IgD-negative memory B cell (primary cell): Measurements from ENCODE around the gene BLMH. TPM values are rescaled to one million over a fixed set of nuclear protein-coding genes. Genes with fewer than 3 reads are reported as not detected.

ENCODE experiments used
- H3K27ac Mint-ChIP-seq, 3 donors: one replicate each; pipeline ENCODE4 v1.8.0; 2020 to 2022; ENCODE audit warnings: mild to moderate bottlenecking in 3 of 3, mixed read lengths in 3 of 3, moderate library complexity in 1 of 3
- H3K27me3 Mint-ChIP-seq: one replicate; pipeline ENCODE4 v1.8.0; 2021; ENCODE audit warnings: mixed read lengths
- H3K36me3 Mint-ChIP-seq: one replicate; pipeline ENCODE4 v1.8.0; 2020; ENCODE audit warnings: mild to moderate bottlenecking, mixed read lengths
- H3K4me1 Mint-ChIP-seq, 3 donors: one replicate each; pipeline ENCODE4 v1.8.0; 2020 to 2022; ENCODE audit warnings: mixed read lengths in 3 of 3, mild to moderate bottlenecking in 1 of 3
- H3K4me3 Mint-ChIP-seq, 4 donors: one replicate each; pipeline ENCODE4 v1.8.0; 2020 to 2022; ENCODE audit warnings: mild to moderate bottlenecking in 4 of 4, mixed read lengths in 4 of 4, moderate library complexity in 3 of 4
- H3K9me3 Mint-ChIP-seq, 3 donors: one replicate each; pipeline ENCODE4 v1.8.0; 2020 to 2021; ENCODE audit warnings: mixed read lengths in 3 of 3, mild to moderate bottlenecking in 1 of 3
- polyA plus RNA-seq: library from polyadenylated mRNA; unstranded; fragments of 300-500 nt; fragmentation: Illumina TruSeq; gene quantifications from one replicate; pipeline ENCODE4 v1.2.3, GENCODE V29; 2021

The BLMH gene
- polyA plus RNA-seq, 1 donor from 2014 or later, result 7.0 TPM

GRCh38 chr17:30248786-30249185 lies 43.0 kb downstream of the BLMH start:
- no peaks in the 10 kb centered on the region for H3K4me1 Mint-ChIP-seq
- H3K27ac Mint-ChIP-seq, result no peak overlapping the region
- H3K4me3 Mint-ChIP-seq, result no peak overlapping the region
- no peaks in the 10 kb centered on the region for H3K9me3 Mint-ChIP-seq
- H3K27me3 Mint-ChIP-seq, result no peaks in the 10 kb centered on the region
- H3K36me3 Mint-ChIP-seq, result peaks cover 20% of the 10 kb centered on the region

GRCh38 chr17:30246460-30246859 lies 45.3 kb downstream of the BLMH start:
- H3K36me3 Mint-ChIP-seq, result peaks cover 15% of the 10 kb centered on the region
- H3K27me3 Mint-ChIP-seq, result peaks cover under 1% of the 10 kb centered on the region
- H3K9me3 Mint-ChIP-seq, result no peaks in the 10 kb centered on the region
- H3K4me3 Mint-ChIP-seq, result no peak overlapping the region
- H3K4me1 Mint-ChIP-seq, result no peaks in the 10 kb centered on the region
- no peak overlapping the region for H3K27ac Mint-ChIP-seq

- H3K27me3 Mint-ChIP-seq, result peaks cover 2% of the 10 kb centered on the region
- no peak overlapping the region for H3K27ac Mint-ChIP-seq
- H3K4me1 Mint-ChIP-seq, result no peaks in the 10 kb centered on the region
- H3K9me3 Mint-ChIP-seq, result peaks cover 0 to 3% (median 0%) of the 10 kb centered on the region in 3 donors
- peaks cover 10% of the 10 kb centered on the region for H3K36me3 Mint-ChIP-seq
- no peak overlapping the region for H3K4me3 Mint-ChIP-seq
These were observed 46.8 kb downstream of the BLMH start for GRCh38 chr17:30244853-30245385.

- Mint-ChIP-seq H3K4me1 (no peaks in the 10 kb centered on the region), H3K36me3 (peaks cover 10% of the 10 kb centered on the region), H3K27me3 (peaks cover 6% of the 10 kb centered on the region), H3K9me3 (peaks cover 0 to 3% (median 0%) of the 10 kb centered on the region in 3 donors), H3K27ac (no peak overlapping the region), H3K4me3 (no peak overlapping the region)
These were observed 48.2 kb downstream of the BLMH start for GRCh38 chr17:30243568-30243967.

GRCh38 chr17:30243002-30243401 lies 48.7 kb downstream of the BLMH start:
- Mint-ChIP-seq H3K9me3 (peaks cover 0 to 4% (median 0%) of the 10 kb centered on the region in 3 donors), H3K4me3 (no peak overlapping the region), H3K27ac (no peak overlapping the region), H3K36me3 (peaks cover 5% of the 10 kb centered on the region), H3K4me1 (no peaks in the 10 kb centered on the region), H3K27me3 (peaks cover 9% of the 10 kb centered on the region)

GRCh38 chr17:30241051-30241450 lies 50.7 kb downstream of the BLMH start:
- Mint-ChIP-seq H3K4me1 (peaks cover under 1 to 4% (median 3%) of the 10 kb centered on the region in 3 donors), H3K4me3 (no peak overlapping the region), H3K9me3 (peaks cover 0 to 4% (median 0%) of the 10 kb centered on the region in 3 donors), H3K36me3 (no peaks in the 10 kb centered on the region), H3K27ac (no peak overlapping the region), H3K27me3 (peaks cover 22% of the 10 kb centered on the region)

- Mint-ChIP-seq H3K4me1 (peaks cover 2 to 6% (median 5%) of the 10 kb centered on the region in 3 donors), H3K4me3 (no peak overlapping the region), H3K27me3 (peaks cover 25% of the 10 kb centered on the region), H3K36me3 (no peaks in the 10 kb centered on the region), H3K9me3 (peaks cover 0 to 4% (median 0%) of the 10 kb centered on the region in 3 donors), H3K27ac (peak overlapping the region in 1 of 3 donors; percentile 74)
These were observed 51.6 kb downstream of the BLMH start for GRCh38 chr17:30240177-30240576.

GRCh38 chr17:30239089-30239462 lies 52.7 kb downstream of the BLMH start:
- no peak overlapping the region for H3K27ac Mint-ChIP-seq
- H3K36me3 Mint-ChIP-seq, result no peaks in the 10 kb centered on the region
- H3K4me3 Mint-ChIP-seq, result peak overlapping the region in 1 of 4 donors; percentile 32
- peaks cover 0 to 4% (median 0%) of the 10 kb centered on the region in 3 donors for H3K9me3 Mint-ChIP-seq
- H3K27me3 Mint-ChIP-seq, result peaks cover 33% of the 10 kb centered on the region
- H3K4me1 Mint-ChIP-seq, result peaks cover 4 to 11% (median 11%) of the 10 kb centered on the region in 3 donors

- no peaks in the 10 kb centered on the region for H3K36me3 Mint-ChIP-seq
- H3K27me3 Mint-ChIP-seq, result peaks cover 36% of the 10 kb centered on the region
- peak overlapping the region in 1 of 4 donors; percentile 75 for H3K4me3 Mint-ChIP-seq
- peaks cover 0 to 4% (median 0%) of the 10 kb centered on the region in 3 donors for H3K9me3 Mint-ChIP-seq
- peak overlapping the region in 1 of 3 donors; percentile 63 for H3K27ac Mint-ChIP-seq
- H3K4me1 Mint-ChIP-seq, result peaks cover 4 to 16% (median 11%) of the 10 kb centered on the region in 3 donors
These were observed 53.2 kb downstream of the BLMH start for GRCh38 chr17:30238387-30239088.

GRCh38 chr17:30238003-30238344 lies 53.8 kb downstream of the BLMH start:
- peak overlapping the region in 1 of 4 donors; percentile 75 for H3K4me3 Mint-ChIP-seq

GRCh38 chr17:30237296-30238002 lies 54.3 kb downstream of the BLMH start:
- peaks cover 4 to 16% (median 11%) of the 10 kb centered on the region in 3 donors for H3K4me1 Mint-ChIP-seq
- H3K9me3 Mint-ChIP-seq, result peaks cover 0 to 4% (median 0%) of the 10 kb centered on the region in 3 donors
- no peak overlapping the region for H3K27ac Mint-ChIP-seq
- peak overlapping the region in 2 of 4 donors; percentile 68 to 75 for H3K4me3 Mint-ChIP-seq
- H3K27me3 Mint-ChIP-seq, result peaks cover 46% of the 10 kb centered on the region
- no peaks in the 10 kb centered on the region for H3K36me3 Mint-ChIP-seq

More at GRCh38 chr17:30238003-30238344, 53.8 kb downstream of the BLMH start:
- Mint-ChIP-seq H3K9me3 (peaks cover 0 to 4% (median 0%) of the 10 kb centered on the region in 3 donors), H3K27me3 (peaks cover 41% of the 10 kb centered on the region), H3K4me1 (peaks cover 4 to 16% (median 11%) of the 10 kb centered on the region in 3 donors), H3K27ac (peak overlapping the region in 1 of 3 donors; percentile 63), H3K36me3 (no peaks in the 10 kb centered on the region)

- peak overlapping the region in 2 of 4 donors; percentile 59 to 70 for H3K4me3 Mint-ChIP-seq
- peaks cover 0 to 4% (median 0%) of the 10 kb centered on the region in 3 donors for H3K9me3 Mint-ChIP-seq
- peaks cover 4 to 16% (median 11%) of the 10 kb centered on the region in 3 donors for H3K4me1 Mint-ChIP-seq
- H3K27ac Mint-ChIP-seq, result no peak overlapping the region
- peaks cover 48% of the 10 kb centered on the region for H3K27me3 Mint-ChIP-seq
- H3K36me3 Mint-ChIP-seq, result no peaks in the 10 kb centered on the region
These were observed 55.0 kb downstream of the BLMH start for GRCh38 chr17:30236766-30237165.

GRCh38 chr17:30236297-30236624 lies 55.5 kb downstream of the BLMH start:
- peak overlapping the region in 3 of 4 donors; percentile 57 to 91 (median 70) for H3K4me3 Mint-ChIP-seq
- no peaks in the 10 kb centered on the region for H3K36me3 Mint-ChIP-seq
- H3K4me1 Mint-ChIP-seq, result peaks cover 4 to 16% (median 11%) of the 10 kb centered on the region in 3 donors
- no peak overlapping the region for H3K27ac Mint-ChIP-seq
- H3K27me3 Mint-ChIP-seq, result peaks cover 47% of the 10 kb centered on the region
- peaks cover 0 to 4% (median 0%) of the 10 kb centered on the region in 3 donors for H3K9me3 Mint-ChIP-seq

GRCh38 chr17:30235386-30236296 lies 56.1 kb downstream of the BLMH start, which contains the start of gene SLC6A4:
Gene SLC6A4, minus strand, starts transcription at chr17:30235697. Its CDS starts 13,739 bp downstream, at chr17:30221958.
- Mint-ChIP-seq H3K4me3 (peak within 1 kb of the TSS; percentile 49 to 91 (median 80)), H3K36me3 (no peaks in the 10 kb centered on the region), H3K27me3 (peaks cover 47% of the 10 kb centered on the region), H3K4me1 (peaks cover 4 to 16% (median 11%) of the 10 kb centered on the region in 3 donors), H3K27ac (no peak within 1 kb of the TSS), H3K9me3 (peaks cover 0 to 1% (median 0%) of the 10 kb centered on the region in 3 donors)
